ENCODE results near the gene PATE3.

The PATE3 gene

DNA sequence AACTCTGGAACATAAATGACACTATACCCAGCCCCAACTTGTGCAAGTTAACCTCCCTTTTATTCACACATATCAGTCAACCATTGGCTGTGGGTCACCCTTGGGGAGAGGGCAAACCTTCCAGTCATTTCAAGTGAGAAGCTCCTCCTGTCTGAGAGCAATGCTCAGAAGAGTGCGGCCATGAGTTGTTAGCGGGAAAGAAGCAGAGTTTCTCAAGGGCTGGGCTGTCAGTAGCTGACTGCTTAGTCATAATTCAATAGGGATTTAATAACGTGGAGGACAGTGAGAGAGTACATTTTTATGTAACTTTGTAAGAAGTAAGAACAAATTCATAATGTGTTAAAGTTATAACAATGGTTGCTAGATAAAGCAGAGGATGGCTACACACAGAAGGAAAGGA, 14.4 kb upstream of the PATE3 start:
- H3K4me1 ChIP-seq (ENCODE audit: control insufficient read depth, insufficient read depth, low read length), result no peaks in the 10 kb centered on the region
- no peaks in the 10 kb centered on the region for H3K9me3 ChIP-seq (ENCODE audit: control insufficient read depth, low read length)
- no peak overlapping the region for H3K4me3 ChIP-seq (ENCODE audit: low read length)
- no peak overlapping the region for H3K9ac ChIP-seq (ENCODE audit: low read length)
- H3K36me3 ChIP-seq (ENCODE audit: control insufficient read depth, insufficient read depth, low read length), result no peaks in the 10 kb centered on the region
- no peaks in the 10 kb centered on the region for H3K27me3 ChIP-seq (ENCODE audit: control insufficient read depth, insufficient read depth, low read length)

DNA sequence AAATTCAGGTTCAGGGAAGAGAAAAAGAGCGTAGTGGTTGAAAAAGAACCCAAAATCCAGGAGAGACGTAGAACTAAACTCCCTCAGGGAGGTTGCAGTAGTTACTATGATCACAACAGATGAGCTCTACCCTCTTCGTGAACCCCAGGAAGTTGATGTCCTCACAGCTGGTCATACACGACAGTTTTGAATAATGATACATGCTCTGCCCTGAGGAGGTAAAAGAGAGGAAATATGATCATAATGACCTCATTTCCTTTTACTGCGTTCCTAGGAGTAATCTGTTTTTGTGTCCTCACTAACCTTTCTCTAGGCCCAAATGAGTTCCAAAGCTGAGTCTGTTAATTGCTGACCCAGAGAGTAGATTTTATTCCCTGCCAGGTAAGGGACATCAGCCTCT, 10.6 kb upstream of the PATE3 start:
- Histone ChIP-seq H3K9ac (ENCODE audit: low read length) (no peak overlapping the region), H3K36me3 (ENCODE audit: control insufficient read depth, insufficient read depth, low read length) (no peaks in the 10 kb centered on the region), H3K27me3 (ENCODE audit: control insufficient read depth, insufficient read depth, low read length) (no peaks in the 10 kb centered on the region), H3K9me3 (ENCODE audit: control insufficient read depth, low read length) (no peaks in the 10 kb centered on the region), H3K4me1 (ENCODE audit: control insufficient read depth, insufficient read depth, low read length) (no peaks in the 10 kb centered on the region), H3K4me3 (ENCODE audit: low read length) (no peak overlapping the region)

DNA sequence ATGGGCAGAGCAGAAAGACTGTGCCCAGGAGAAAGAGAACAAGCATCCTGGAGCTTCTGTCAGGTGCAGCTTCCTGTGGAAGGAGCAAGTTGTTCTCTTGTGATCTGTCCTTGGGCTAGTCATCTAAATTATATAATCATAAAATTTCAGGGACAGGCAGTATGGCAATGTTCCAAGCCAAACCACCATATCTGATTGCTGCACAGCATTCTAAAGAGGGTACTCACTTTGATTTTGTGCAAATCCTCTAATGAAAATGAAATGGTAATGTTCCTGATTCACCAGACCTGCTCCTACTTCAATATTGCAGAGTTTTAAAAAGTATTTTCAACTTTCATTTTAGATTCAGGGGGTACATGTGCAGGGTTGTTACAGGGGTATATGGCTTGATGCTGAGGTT, 9.2 kb upstream of the PATE3 start, which contains the start of gene PATE2:
PATE2 (minus strand) TSS at position 101 of the 400 bp plus-strand sequence; CDS start at position 46, 55 bp downstream.
- Histone ChIP-seq H3K9ac (ENCODE audit: low read length) (no peak within 1 kb of the TSS), H3K9me3 (ENCODE audit: control insufficient read depth, low read length) (no peaks in the 10 kb centered on the region), H3K36me3 (ENCODE audit: control insufficient read depth, insufficient read depth, low read length) (no peaks in the 10 kb centered on the region), H3K4me3 (ENCODE audit: low read length) (no peak within 1 kb of the TSS), H3K27me3 (ENCODE audit: control insufficient read depth, insufficient read depth, low read length) (no peaks in the 10 kb centered on the region), H3K4me1 (ENCODE audit: control insufficient read depth, insufficient read depth, low read length) (no peaks in the 10 kb centered on the region)

DNA sequence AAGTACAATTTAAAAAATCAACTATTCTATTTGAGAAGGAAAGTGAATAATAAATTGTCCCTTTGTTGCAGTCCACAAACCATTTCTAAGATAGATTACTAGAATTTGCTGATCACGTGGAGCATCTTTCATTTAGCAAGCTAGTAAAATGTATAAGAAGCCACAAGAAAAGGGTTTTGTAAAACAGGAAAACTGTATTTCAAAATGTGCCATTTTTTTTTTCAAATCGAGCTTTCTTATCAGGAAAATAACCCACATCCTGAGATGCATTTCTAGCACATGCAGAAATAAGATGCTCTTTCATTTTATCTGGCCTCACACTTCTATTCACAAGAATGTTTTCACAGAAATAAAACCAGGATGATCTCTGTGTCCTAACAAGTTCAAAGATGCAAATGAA, 3.2 kb upstream of the PATE3 start:
- Histone ChIP-seq H3K9ac (ENCODE audit: low read length) (no peak overlapping the region), H3K9me3 (ENCODE audit: control insufficient read depth, low read length) (no peaks in the 10 kb centered on the region), H3K36me3 (ENCODE audit: control insufficient read depth, insufficient read depth, low read length) (no peaks in the 10 kb centered on the region)

DNA sequence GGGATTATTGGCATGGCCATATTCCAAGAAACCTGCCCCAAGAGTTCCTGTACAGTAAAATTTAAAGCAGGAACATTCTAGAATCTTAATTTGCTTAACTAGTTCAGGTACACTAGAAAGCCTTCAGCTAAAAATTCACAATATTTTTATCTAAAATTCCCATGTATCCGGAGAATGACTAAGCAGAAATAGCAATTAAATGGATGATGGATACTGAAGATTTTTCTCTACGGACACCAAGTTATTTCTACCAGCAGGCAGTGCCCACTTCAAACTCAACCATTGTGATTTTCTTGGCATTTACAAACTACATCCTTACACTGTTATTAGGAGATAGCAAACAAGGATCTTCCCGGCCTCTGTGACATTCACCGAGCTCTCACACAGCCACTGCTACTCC, 2.9 kb downstream of the PATE3 start:
- Histone ChIP-seq H3K36me3 (ENCODE audit: control insufficient read depth, insufficient read depth, low read length) (no peaks in the 10 kb centered on the region), H3K4me1 (ENCODE audit: control insufficient read depth, insufficient read depth, low read length) (no peaks in the 10 kb centered on the region), H3K4me3 (ENCODE audit: low read length) (no peak overlapping the region), H3K9ac (ENCODE audit: low read length) (no peak overlapping the region), H3K9me3 (ENCODE audit: control insufficient read depth, low read length) (no peaks in the 10 kb centered on the region), H3K27me3 (ENCODE audit: control insufficient read depth, insufficient read depth, low read length) (no peaks in the 10 kb centered on the region)

More for the DNA sequence above, 3.2 kb upstream of the PATE3 start:
- Histone ChIP-seq H3K27me3 (ENCODE audit: control insufficient read depth, insufficient read depth, low read length) (no peaks in the 10 kb centered on the region), H3K4me1 (ENCODE audit: control insufficient read depth, insufficient read depth, low read length) (no peaks in the 10 kb centered on the region), H3K4me3 (ENCODE audit: low read length) (no peak overlapping the region)

DNA sequence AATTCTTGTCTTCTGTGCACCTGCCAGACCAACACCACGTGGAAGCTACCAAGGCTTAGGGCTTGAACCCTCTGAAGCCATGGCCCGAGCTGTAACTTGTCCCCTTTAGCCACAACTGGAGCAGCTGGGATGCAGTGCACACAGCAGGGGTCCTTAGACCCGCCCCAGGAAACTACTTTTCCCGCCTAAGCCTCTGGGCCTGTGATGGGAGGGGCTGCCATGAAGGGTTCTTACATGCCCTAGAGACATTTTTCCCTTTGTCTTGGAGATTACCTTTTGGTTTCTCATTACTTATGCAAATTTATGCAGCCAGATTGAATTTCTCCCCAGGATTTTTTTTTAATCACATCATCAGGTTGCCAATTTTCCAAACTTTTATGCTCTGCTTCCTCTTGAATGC, 9.7 kb downstream of the PATE3 start:
- no peaks in the 10 kb centered on the region for H3K9me3 ChIP-seq (ENCODE audit: control insufficient read depth, low read length)

DNA sequence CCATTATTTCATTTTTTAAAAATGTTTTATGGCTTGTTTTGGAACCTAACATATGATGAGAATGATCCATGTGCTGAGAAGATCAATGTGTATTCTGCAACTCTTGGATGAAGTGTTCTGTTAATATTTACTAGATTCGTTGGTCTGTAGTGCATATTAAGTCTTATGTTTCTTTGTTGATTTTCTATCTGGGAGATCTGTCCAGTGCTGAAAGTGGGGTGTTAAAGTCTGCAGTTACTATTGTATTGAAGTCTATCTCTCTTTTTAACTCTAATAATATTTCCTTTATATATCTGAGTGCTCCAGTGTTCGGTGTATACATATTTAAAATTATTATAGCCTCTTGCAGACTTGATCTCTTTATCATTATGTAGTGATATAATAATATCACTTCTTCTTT, 11.9 kb downstream of the PATE3 start:
- H3K4me3 ChIP-seq (ENCODE audit: low read length), result no peak overlapping the region
- no peaks in the 10 kb centered on the region for H3K9me3 ChIP-seq (ENCODE audit: control insufficient read depth, low read length)
- no peaks in the 10 kb centered on the region for H3K27me3 ChIP-seq (ENCODE audit: control insufficient read depth, insufficient read depth, low read length)
- no peaks in the 10 kb centered on the region for H3K36me3 ChIP-seq (ENCODE audit: control insufficient read depth, insufficient read depth, low read length)
- H3K4me1 ChIP-seq (ENCODE audit: control insufficient read depth, insufficient read depth, low read length), result no peaks in the 10 kb centered on the region
- no peak overlapping the region for H3K9ac ChIP-seq (ENCODE audit: low read length)

More for the DNA sequence above, 9.7 kb downstream of the PATE3 start:
- H3K36me3 ChIP-seq (ENCODE audit: control insufficient read depth, insufficient read depth, low read length), result no peaks in the 10 kb centered on the region
- no peaks in the 10 kb centered on the region for H3K4me1 ChIP-seq (ENCODE audit: control insufficient read depth, insufficient read depth, low read length)
- no peak overlapping the region for H3K9ac ChIP-seq (ENCODE audit: low read length)
- no peaks in the 10 kb centered on the region for H3K27me3 ChIP-seq (ENCODE audit: control insufficient read depth, insufficient read depth, low read length)
- H3K4me3 ChIP-seq (ENCODE audit: low read length), result no peak overlapping the region

DNA sequence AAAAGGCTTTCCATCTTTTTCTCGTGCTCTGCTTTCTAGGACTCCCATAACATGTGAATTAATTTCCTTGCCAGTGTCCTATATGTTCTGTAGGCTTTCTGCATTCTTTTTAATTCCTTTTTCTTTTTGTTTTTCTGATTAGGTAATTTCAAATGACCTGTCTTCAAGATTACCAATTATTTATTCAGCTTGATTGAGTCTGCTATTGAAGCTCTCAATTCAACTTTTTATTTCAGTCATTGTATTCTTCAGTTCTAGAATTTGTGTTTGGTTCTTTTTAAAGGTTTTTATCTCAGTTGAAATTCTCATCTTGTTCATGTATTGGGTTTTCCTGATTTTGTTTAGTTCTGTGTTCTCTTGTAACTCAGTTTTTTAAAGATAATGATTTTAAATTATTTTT, 14.5 kb downstream of the PATE3 start:
- no peaks in the 10 kb centered on the region for H3K27me3 ChIP-seq (ENCODE audit: control insufficient read depth, insufficient read depth, low read length)
- no peaks in the 10 kb centered on the region for H3K9me3 ChIP-seq (ENCODE audit: control insufficient read depth, low read length)

DNA sequence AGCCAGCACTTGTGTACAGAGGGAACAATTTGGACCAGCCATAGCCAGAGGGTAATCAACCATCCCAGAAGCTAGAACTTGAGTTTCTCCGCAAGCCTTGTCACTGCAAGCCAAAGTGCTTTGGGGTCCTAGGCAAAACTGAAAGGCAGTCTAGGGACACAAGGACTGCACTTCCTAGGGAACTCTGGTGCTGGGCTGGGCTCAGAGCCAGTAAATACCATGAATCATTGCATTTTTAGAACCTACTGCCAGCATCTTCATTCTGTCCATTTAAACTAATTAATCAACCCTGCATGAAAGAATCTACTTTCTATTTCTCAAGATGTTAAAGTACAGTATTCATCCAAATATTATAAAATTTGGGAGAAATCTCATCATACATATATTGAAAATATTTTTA, 20.0 kb downstream of the PATE3 start:
- Histone ChIP-seq H3K4me1 (ENCODE audit: control insufficient read depth, insufficient read depth, low read length) (no peaks in the 10 kb centered on the region), H3K9me3 (ENCODE audit: control insufficient read depth, low read length) (no peaks in the 10 kb centered on the region), H3K36me3 (ENCODE audit: control insufficient read depth, insufficient read depth, low read length) (no peaks in the 10 kb centered on the region), H3K9ac (ENCODE audit: low read length) (no peak overlapping the region), H3K27me3 (ENCODE audit: control insufficient read depth, insufficient read depth, low read length) (no peaks in the 10 kb centered on the region), H3K4me3 (ENCODE audit: low read length) (no peak overlapping the region)

More for the DNA sequence above, 14.5 kb downstream of the PATE3 start:
- no peaks in the 10 kb centered on the region for H3K36me3 ChIP-seq (ENCODE audit: control insufficient read depth, insufficient read depth, low read length)
- H3K4me3 ChIP-seq (ENCODE audit: low read length), result no peak overlapping the region
- H3K9ac ChIP-seq (ENCODE audit: low read length), result no peak overlapping the region
- no peaks in the 10 kb centered on the region for H3K4me1 ChIP-seq (ENCODE audit: control insufficient read depth, insufficient read depth, low read length)

DNA sequence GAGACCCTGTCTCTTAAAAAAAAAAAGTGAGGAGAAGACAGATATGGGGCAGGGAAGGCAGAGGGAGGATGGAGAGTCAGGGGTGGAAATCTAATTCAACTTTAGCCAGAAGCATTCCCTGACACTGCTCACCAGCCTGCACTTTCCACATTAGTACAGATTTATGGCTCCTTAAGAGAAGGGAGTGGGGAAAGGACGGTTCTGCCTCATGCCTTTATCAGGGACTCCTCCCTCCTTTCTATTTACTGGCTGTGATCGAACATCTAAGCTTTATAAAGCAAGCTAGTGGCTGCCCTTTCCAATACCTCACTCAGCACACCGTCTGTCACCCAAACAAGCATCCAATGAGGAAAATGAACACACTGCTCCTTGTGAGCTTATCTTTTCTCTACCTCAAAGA, 45.1 kb downstream of the PATE3 start, which contains the start of gene PATE4:
PATE4 (plus strand) TSS at position 301 of the 400 bp plus-strand sequence; CDS start at position 345, 44 bp downstream.
- no peaks in the 10 kb centered on the region for H3K4me1 ChIP-seq (ENCODE audit: control insufficient read depth, insufficient read depth, low read length)
- H3K36me3 ChIP-seq (ENCODE audit: control insufficient read depth, insufficient read depth, low read length), result no peaks in the 10 kb centered on the region
- no peak within 1 kb of the TSS for H3K4me3 ChIP-seq (ENCODE audit: low read length)
- H3K9ac ChIP-seq (ENCODE audit: low read length), result no peak within 1 kb of the TSS
- H3K9me3 ChIP-seq (ENCODE audit: control insufficient read depth, low read length), result no peaks in the 10 kb centered on the region
- no peaks in the 10 kb centered on the region for H3K27me3 ChIP-seq (ENCODE audit: control insufficient read depth, insufficient read depth, low read length)

DNA sequence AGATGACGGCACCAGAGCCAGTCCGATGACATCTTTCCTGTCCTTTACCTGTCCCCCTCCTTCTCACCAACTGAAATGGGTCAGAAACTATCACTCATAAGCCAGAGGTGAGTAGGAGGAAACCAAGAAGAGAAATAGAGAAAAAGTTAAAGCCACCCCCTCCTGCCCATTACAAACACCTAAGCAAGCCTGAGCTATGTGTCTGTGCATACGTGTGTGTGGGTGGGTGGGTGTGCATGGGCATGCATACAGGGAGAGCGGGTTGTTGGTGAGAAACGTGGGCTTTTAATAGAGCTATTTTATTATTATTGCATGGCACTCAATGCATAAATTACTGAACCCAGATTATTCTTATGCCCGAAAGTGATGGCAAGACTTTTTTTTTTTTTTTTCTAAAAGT, 47.8 kb downstream of the PATE3 start:
- Histone ChIP-seq H3K27me3 (ENCODE audit: control insufficient read depth, insufficient read depth, low read length) (no peaks in the 10 kb centered on the region), H3K9me3 (ENCODE audit: control insufficient read depth, low read length) (no peaks in the 10 kb centered on the region), H3K9ac (ENCODE audit: low read length) (no peak overlapping the region), H3K36me3 (ENCODE audit: control insufficient read depth, insufficient read depth, low read length) (no peaks in the 10 kb centered on the region), H3K4me1 (ENCODE audit: control insufficient read depth, insufficient read depth, low read length) (no peaks in the 10 kb centered on the region), H3K4me3 (ENCODE audit: low read length) (no peak overlapping the region)
